Measurements from ENCODE around the gene MOV10L1. TPM values are rescaled to one million over a fixed set of nuclear protein-coding genes. Genes with fewer than 3 reads are reported as not detected.

The MOV10L1 gene
- total RNA-seq, 2 experiments from 2014 or later = 0.22 to 1.1 TPM

DNA sequence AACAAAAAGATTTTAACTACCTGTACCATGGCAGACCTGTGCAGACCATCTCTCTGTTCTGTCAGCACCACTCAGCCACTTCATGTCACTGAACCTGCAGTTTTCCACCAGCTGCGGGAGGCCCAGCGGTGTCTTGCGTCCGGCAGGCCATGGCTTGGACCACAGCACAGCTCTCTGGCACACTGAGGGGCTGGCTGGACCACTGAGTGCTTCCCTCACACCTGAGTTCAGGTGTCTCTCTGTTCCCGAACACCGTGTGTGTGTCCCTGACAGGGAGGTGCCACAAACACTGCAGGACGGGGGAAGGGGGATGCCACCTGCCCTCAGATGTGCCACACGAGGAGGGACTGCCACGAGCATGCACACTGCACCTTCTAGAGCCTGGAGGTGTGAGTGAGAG lies 17.7 kb downstream of the MOV10L1 start:
- POLR2A ChIA-PET = no interaction called here
- Histone ChIP-seq H3K27ac (ENCODE audit: low read depth, low read length, poor library complexity, severe bottlenecking) (no peak overlapping the region), H3K9me3 (ENCODE audit: low read length) (no peaks in the 10 kb centered on the region), H3K4me2 (ENCODE audit: low read length) (no peak overlapping the region), H2AFZ (ENCODE audit: low read length) (no peak overlapping the region), H3K4me3 (ENCODE audit: low read depth, low read length, poor library complexity, severe bottlenecking) (no peak overlapping the region), H3K79me2 (ENCODE audit: insufficient read depth, low read depth, low read length) (no peaks in the 10 kb centered on the region), H3K36me3 (ENCODE audit: insufficient read depth, low read length) (no peaks in the 10 kb centered on the region), H4K20me1 (ENCODE audit: insufficient read depth, low read length) (no peaks in the 10 kb centered on the region), H3K4me1 (ENCODE audit: insufficient read depth, low read length, poor library complexity, severe bottlenecking) (peaks cover 55% of the 10 kb centered on the region), H3K9me2 (ENCODE audit: insufficient read depth, low read length) (no peaks in the 10 kb centered on the region)
- no TSS peak for BruUV-seq (replicated peaks)
- TF ChIP-seq, protein P1, sequence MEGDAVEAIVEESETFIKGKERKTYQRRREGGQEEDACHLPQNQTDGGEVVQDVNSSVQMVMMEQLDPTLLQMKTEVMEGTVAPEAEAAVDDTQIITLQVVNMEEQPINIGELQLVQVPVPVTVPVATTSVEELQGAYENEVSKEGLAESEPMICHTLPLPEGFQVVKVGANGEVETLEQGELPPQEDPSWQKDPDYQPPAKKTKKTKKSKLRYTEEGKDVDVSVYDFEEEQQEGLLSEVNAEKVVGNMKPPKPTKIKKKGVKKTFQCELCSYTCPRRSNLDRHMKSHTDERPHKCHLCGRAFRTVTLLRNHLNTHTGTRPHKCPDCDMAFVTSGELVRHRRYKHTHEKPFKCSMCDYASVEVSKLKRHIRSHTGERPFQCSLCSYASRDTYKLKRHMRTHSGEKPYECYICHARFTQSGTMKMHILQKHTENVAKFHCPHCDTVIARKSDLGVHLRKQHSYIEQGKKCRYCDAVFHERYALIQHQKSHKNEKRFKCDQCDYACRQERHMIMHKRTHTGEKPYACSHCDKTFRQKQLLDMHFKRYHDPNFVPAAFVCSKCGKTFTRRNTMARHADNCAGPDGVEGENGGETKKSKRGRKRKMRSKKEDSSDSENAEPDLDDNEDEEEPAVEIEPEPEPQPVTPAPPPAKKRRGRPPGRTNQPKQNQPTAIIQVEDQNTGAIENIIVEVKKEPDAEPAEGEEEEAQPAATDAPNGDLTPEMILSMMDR (conservative IDR thresholded peaks at IDR 0.05; ENCODE audit: low read length) = no peak
- TF ChIP-seq EZH2phosphoT487 (IDR thresholded peaks at IDR 0.05; ENCODE audit: borderline replicate concordance, low read depth, low read length) = no peak
- DNase-seq (ENCODE audit: low spot score) = no peak
- intact Hi-C loops (cut with micrococcal nuclease; ENCODE audit: unreplicated experiment) = loop anchor here (10.0 kb wide), 1 partner anchor 173 kb away; no protein-coding TSS in a partner anchor
- CTCF ChIA-PET (ENCODE audit: unreplicated experiment) = no interaction called here

DNA sequence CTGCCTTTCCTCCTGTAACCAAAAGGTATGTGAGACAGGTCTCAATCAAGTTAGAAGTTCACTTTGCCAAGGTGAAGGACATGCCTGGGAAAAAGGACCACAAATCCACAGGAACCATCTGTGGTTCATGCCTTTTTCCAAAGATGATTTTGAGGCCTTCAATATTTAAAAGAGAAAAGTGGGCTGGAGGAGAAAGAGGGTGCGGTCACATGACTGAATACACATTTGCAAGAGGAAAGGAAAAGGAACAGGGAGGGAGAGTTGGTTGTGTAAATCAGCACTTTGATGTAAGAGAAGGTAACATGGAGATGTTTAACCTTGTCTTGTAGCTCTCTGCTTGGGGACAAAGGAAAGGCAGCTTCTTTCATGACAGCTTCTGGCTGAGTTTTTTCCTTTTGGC lies 21.2 kb downstream of the MOV10L1 start:
- no peaks in the 10 kb centered on the region for H4K20me1 ChIP-seq (ENCODE audit: insufficient read depth, low read length)
- CTCF ChIA-PET (ENCODE audit: unreplicated experiment) = interaction anchor here (0.6 kb wide), 1 partner anchor 86 kb away, joined by 6 read pairs; no protein-coding TSS in a partner anchor
- BruUV-seq (replicated peaks) = no TSS peak

More for the DNA sequence above, 21.2 kb downstream of the MOV10L1 start:
- no peak overlapping the region for H3K27ac ChIP-seq (ENCODE audit: low read depth, low read length, poor library complexity, severe bottlenecking)
- H3K9me3 ChIP-seq (ENCODE audit: low read length) = no peaks in the 10 kb centered on the region
- H3K4me3 ChIP-seq (ENCODE audit: low read depth, low read length, poor library complexity, severe bottlenecking) = no peak overlapping the region
- no peak overlapping the region for H3K4me2 ChIP-seq (ENCODE audit: low read length)
- H3K36me3 ChIP-seq (ENCODE audit: insufficient read depth, low read length) = no peaks in the 10 kb centered on the region
- no peak for DNase-seq (ENCODE audit: low spot score)
- POLR2A ChIA-PET = no interaction called here
- no peaks in the 10 kb centered on the region for H3K79me2 ChIP-seq (ENCODE audit: insufficient read depth, low read depth, low read length)
- peak overlapping the region; percentile 27; the same call in 1 of the 2 replicates for H2AFZ ChIP-seq (ENCODE audit: low read length)
- intact Hi-C loops (cut with micrococcal nuclease; ENCODE audit: unreplicated experiment) = no loop called here
- peaks cover 24% of the 10 kb centered on the region for H3K4me1 ChIP-seq (ENCODE audit: insufficient read depth, low read length, poor library complexity, severe bottlenecking)
- H3K9me2 ChIP-seq (ENCODE audit: insufficient read depth, low read length) = no peaks in the 10 kb centered on the region
- no peak for TF ChIP-seq EZH2phosphoT487 (IDR thresholded peaks at IDR 0.05; ENCODE audit: borderline replicate concordance, low read depth, low read length)
- TF ChIP-seq, protein P1 (conservative IDR thresholded peaks at IDR 0.05; ENCODE audit: low read length) = no peak
